GM19372 (cell line): ENCODE results near the gene DNLZ.
"Not testable (repeated sequence)": the region's sequence is repeated elsewhere in the genome, so short reads cannot be mapped to it uniquely, and the experiment has no call there.

Experiments used
- ATAC-seq: cut with Tn5 transposase; IDR thresholded peaks from one replicate; pipeline ENCODE4 v1.9.1; 2021; ENCODE audit warnings: mild to moderate bottlenecking, low read depth, moderate library complexity; ENCODE audit not compliant: unreplicated experiment

Gene DNLZ

GRCh38 chr9:136320972-136321371 lies 42.6 kb downstream of the DNLZ start:
- not testable (repeated sequence) for ATAC-seq

GRCh38 chr9:136319955-136320354 lies 43.6 kb downstream of the DNLZ start:
- not testable (repeated sequence) for ATAC-seq

GRCh38 chr9:136319244-136319643 lies 44.3 kb downstream of the DNLZ start:
- ATAC-seq: not testable (repeated sequence)

GRCh38 chr9:136318776-136319241 lies 44.7 kb downstream of the DNLZ start:
- ATAC-seq: no peak

- ATAC-seq: no peak
These were observed 45.3 kb downstream of the DNLZ start for GRCh38 chr9:136318111-136318775.

GRCh38 chr9:136317695-136318094 lies 45.8 kb downstream of the DNLZ start:
- ATAC-seq: no peak

GRCh38 chr9:136316896-136317676 lies 46.5 kb downstream of the DNLZ start:
- no peak for ATAC-seq

GRCh38 chr9:136316271-136316751 lies 47.2 kb downstream of the DNLZ start:
- no peak for ATAC-seq

- ATAC-seq: no peak
These were observed 48.6 kb downstream of the DNLZ start for GRCh38 chr9:136314944-136315343.

GRCh38 chr9:136314056-136314416 lies 49.5 kb downstream of the DNLZ start:
- ATAC-seq: no peak

GRCh38 chr9:136313111-136314055 lies 50.2 kb downstream of the DNLZ start:
- ATAC-seq: no peak

GRCh38 chr9:136312436-136312835 lies 51.1 kb downstream of the DNLZ start:
- no peak for ATAC-seq

GRCh38 chr9:136312009-136312375 lies 51.6 kb downstream of the DNLZ start:
- no peak for ATAC-seq

- ATAC-seq: no peak
These were observed 52.2 kb downstream of the DNLZ start for GRCh38 chr9:136311051-136312008.

- ATAC-seq: no peak
These were observed 53.1 kb downstream of the DNLZ start for GRCh38 chr9:136310273-136311030.

- no peak for ATAC-seq
These were observed 53.7 kb downstream of the DNLZ start for GRCh38 chr9:136309806-136310220.
